ENCODE results near the gene MRPL2.

Gene MRPL2

DNA sequence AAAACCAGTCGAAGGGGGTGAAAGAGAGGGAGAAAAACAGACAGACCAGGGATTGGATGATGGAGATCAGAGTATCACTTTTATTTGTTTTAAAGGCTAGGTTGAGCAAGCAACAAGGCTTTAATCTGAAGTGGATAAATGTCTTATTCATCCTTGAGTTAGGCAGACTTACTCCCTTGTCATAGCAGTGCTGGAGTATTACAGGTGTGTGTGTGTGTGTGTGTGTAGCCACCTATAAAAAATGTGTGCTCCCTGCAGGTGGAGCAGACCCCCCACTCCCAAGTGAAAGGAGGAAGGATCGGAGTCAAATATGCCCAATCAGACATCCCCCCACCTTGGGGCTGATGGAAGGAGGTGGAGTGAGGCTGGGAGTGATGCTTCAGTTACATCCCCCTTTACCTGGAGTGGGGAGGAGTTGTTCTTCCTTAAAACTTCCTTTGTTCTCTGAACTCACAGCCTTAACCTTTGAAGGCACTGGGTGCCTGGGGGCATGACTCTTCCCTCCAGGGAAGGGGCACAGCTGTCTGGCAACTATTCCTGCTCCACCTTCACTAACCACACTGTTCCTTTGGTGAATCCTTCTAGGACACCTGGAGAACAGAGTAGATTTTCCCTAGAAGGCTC lies 44.1 kb upstream of the MRPL2 start:
- H3K79me2 ChIP-seq (ENCODE audit: control insufficient read depth, low read length) = no peaks in the 10 kb centered on the region
- no peak overlapping the region for H3K27ac ChIP-seq (ENCODE audit: low read depth, low read length)
- no peaks in the 10 kb centered on the region for H3F3A ChIP-seq (ENCODE audit: control insufficient read depth, insufficient read depth)
- no peak overlapping the region for H3K4me3 ChIP-seq (ENCODE audit: low read length)
- TF ChIP-seq, protein P1, sequence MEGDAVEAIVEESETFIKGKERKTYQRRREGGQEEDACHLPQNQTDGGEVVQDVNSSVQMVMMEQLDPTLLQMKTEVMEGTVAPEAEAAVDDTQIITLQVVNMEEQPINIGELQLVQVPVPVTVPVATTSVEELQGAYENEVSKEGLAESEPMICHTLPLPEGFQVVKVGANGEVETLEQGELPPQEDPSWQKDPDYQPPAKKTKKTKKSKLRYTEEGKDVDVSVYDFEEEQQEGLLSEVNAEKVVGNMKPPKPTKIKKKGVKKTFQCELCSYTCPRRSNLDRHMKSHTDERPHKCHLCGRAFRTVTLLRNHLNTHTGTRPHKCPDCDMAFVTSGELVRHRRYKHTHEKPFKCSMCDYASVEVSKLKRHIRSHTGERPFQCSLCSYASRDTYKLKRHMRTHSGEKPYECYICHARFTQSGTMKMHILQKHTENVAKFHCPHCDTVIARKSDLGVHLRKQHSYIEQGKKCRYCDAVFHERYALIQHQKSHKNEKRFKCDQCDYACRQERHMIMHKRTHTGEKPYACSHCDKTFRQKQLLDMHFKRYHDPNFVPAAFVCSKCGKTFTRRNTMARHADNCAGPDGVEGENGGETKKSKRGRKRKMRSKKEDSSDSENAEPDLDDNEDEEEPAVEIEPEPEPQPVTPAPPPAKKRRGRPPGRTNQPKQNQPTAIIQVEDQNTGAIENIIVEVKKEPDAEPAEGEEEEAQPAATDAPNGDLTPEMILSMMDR (IDR thresholded peaks at IDR 0.05; ENCODE audit: low read depth, low read length, poor library complexity, severe bottlenecking) = no peak
- no peak for TF ChIP-seq EZH2phosphoT487 (IDR thresholded peaks at IDR 0.05; ENCODE audit: borderline replicate concordance, low read length)
- no peaks in the 10 kb centered on the region for H3K36me3 ChIP-seq (ENCODE audit: control insufficient read depth, low read length)
- no peaks in the 10 kb centered on the region for H3K4me1 ChIP-seq (ENCODE audit: control insufficient read depth, low read length)
- H3K27me3 ChIP-seq (ENCODE audit: control insufficient read depth, low read length) = peaks cover 4% of the 10 kb centered on the region; the same call in 1 of the 2 replicates
- H3K9me3 ChIP-seq (ENCODE audit: control insufficient read depth, insufficient read depth, low read length) = no peaks in the 10 kb centered on the region
- H4K20me1 ChIP-seq (ENCODE audit: control insufficient read depth, insufficient read depth, low read depth, low read length) = no peaks in the 10 kb centered on the region
- H3K4me2 ChIP-seq (ENCODE audit: low read length) = no peak overlapping the region
- H3K9me2 ChIP-seq (replicated peaks; ENCODE audit: control insufficient read depth, low read length) = no peaks in the 10 kb centered on the region

DNA sequence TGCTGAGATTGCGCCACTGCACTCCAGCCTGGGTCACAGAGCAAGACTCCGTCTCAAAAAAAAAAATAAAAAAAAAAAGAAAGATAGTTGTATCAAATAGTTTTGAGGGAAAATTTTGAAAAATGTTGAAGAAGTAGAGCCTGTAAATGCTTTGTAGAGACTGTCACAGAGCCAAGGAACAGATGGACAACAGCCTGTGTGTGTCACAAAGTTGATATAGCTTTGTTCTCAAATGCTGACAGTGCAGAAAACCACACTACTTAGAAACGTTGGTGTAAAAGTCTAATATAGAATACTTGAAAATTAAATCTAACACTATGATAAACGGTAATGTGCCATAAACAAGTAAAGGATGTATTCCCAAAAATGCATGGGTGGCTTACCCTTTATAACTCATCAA lies 42.3 kb upstream of the MRPL2 start:
- no peak overlapping the region for H3K4me2 ChIP-seq (ENCODE audit: low read length)
- no peaks in the 10 kb centered on the region for H3K9me3 ChIP-seq (ENCODE audit: control insufficient read depth, insufficient read depth, low read length)
- H3K9me2 ChIP-seq (replicated peaks; ENCODE audit: control insufficient read depth, low read length) = no peaks in the 10 kb centered on the region
- H3K4me3 ChIP-seq (ENCODE audit: low read length) = no peak overlapping the region
- no peaks in the 10 kb centered on the region for H3K36me3 ChIP-seq (ENCODE audit: control insufficient read depth, low read length)
- H3K79me2 ChIP-seq (ENCODE audit: control insufficient read depth, low read length) = no peaks in the 10 kb centered on the region
- H3K27ac ChIP-seq (ENCODE audit: low read depth, low read length) = no peak overlapping the region
- no peaks in the 10 kb centered on the region for H4K20me1 ChIP-seq (ENCODE audit: control insufficient read depth, insufficient read depth, low read depth, low read length)
- H3K4me1 ChIP-seq (ENCODE audit: control insufficient read depth, low read length) = peaks cover 11% of the 10 kb centered on the region
- peaks cover 4% of the 10 kb centered on the region; the same call in 1 of the 2 replicates for H3K27me3 ChIP-seq (ENCODE audit: control insufficient read depth, low read length)
- no peaks in the 10 kb centered on the region for H3F3A ChIP-seq (ENCODE audit: control insufficient read depth, insufficient read depth)
- TF ChIP-seq, protein P1 (IDR thresholded peaks at IDR 0.05; ENCODE audit: low read depth, low read length, poor library complexity, severe bottlenecking) = no peak
- no peak for TF ChIP-seq EZH2phosphoT487 (IDR thresholded peaks at IDR 0.05; ENCODE audit: borderline replicate concordance, low read length)

DNA sequence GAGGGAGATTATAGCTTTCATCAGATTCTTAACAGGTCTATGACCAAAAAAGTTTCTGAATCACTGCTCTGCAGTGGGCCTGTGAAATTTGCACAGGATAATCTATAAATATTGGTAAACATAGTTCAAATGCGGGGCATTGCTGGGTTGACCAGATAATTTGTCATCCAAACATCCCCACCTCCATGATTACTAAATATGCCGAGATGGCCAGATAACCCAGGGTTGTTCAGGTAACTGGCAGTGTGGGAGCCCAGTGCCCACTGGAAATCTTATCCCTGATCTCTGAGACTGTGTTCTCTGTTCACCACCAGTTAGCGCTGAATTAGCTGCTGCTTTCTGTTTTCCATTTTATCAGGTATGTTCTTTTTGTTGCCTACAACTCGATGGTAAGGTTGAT lies 38.3 kb upstream of the MRPL2 start:
- Histone ChIP-seq H3K4me2 (ENCODE audit: low read length) (no peak overlapping the region), H3K4me1 (ENCODE audit: control insufficient read depth, low read length) (peaks cover 18% of the 10 kb centered on the region), H3F3A (ENCODE audit: control insufficient read depth, insufficient read depth) (no peaks in the 10 kb centered on the region), H3K9me3 (ENCODE audit: control insufficient read depth, insufficient read depth, low read length) (no peaks in the 10 kb centered on the region), H4K20me1 (ENCODE audit: control insufficient read depth, insufficient read depth, low read depth, low read length) (no peaks in the 10 kb centered on the region), H3K36me3 (ENCODE audit: control insufficient read depth, low read length) (no peaks in the 10 kb centered on the region), H3K27me3 (ENCODE audit: control insufficient read depth, low read length) (no peaks in the 10 kb centered on the region), H3K9me2 (replicated peaks; ENCODE audit: control insufficient read depth, low read length) (no peaks in the 10 kb centered on the region), H3K79me2 (ENCODE audit: control insufficient read depth, low read length) (no peaks in the 10 kb centered on the region), H3K27ac (ENCODE audit: low read depth, low read length) (no peak overlapping the region), H3K4me3 (ENCODE audit: low read length) (no peak overlapping the region)
- TF ChIP-seq EZH2phosphoT487 (IDR thresholded peaks at IDR 0.05; ENCODE audit: borderline replicate concordance, low read length) = no peak
- TF ChIP-seq, protein P1 (IDR thresholded peaks at IDR 0.05; ENCODE audit: low read depth, low read length, poor library complexity, severe bottlenecking) = no peak
